Activated CD4-positive, alpha-beta memory T cell treated with anti-CD3 and anti-CD28 coated beads for 36 hours (primary cell): ENCODE data around the gene DISP3. TPM values are rescaled to one million over a fixed set of nuclear protein-coding genes. Genes with fewer than 3 reads are reported as not detected.

Experiments used
- CTCF ChIA-PET: fragments of 350-600 bp; sonication (Branson Sonifier 250); formaldehyde crosslinking; loops from one replicate; lab custom pipeline; 2021; ENCODE audit warnings: antibody characterized with exemption, inconsistent platforms; lab: Charles Lee
- POLR2A ChIA-PET: fragments of 350-600 bp; sonication (Branson Sonifier 250); formaldehyde crosslinking; loops from one replicate; lab custom pipeline; 2021; ENCODE audit warnings: antibody characterized with exemption; lab: Charles Lee
- DNase-seq: peaks from one replicate; pipeline ENCODE4 v3.0.0-alpha.2; 2020
- H3K27ac Mint-ChIP-seq: one replicate; pipeline ENCODE4 v1.8.0; 2021; ENCODE audit warnings: mixed read lengths
- H3K27me3 Mint-ChIP-seq: one replicate; pipeline ENCODE4 v1.8.0; 2021; ENCODE audit warnings: mixed read lengths
- H3K36me3 Mint-ChIP-seq: one replicate; pipeline ENCODE4 v1.8.0; 2021; ENCODE audit warnings: mixed read lengths
- H3K4me1 Mint-ChIP-seq: one replicate; pipeline ENCODE4 v1.8.0; 2021; ENCODE audit warnings: low read depth, mixed read lengths
- H3K4me3 Mint-ChIP-seq: one replicate; pipeline ENCODE4 v1.8.0; 2021; ENCODE audit warnings: mild to moderate bottlenecking, mixed read lengths
- H3K9me3 Mint-ChIP-seq: one replicate; pipeline ENCODE4 v1.8.0; 2021; ENCODE audit warnings: mixed read lengths
- intact Hi-C: fragments of 100-400 bp; cut with micrococcal nuclease; formaldehyde crosslinking; loops from one replicate; pipeline ENCODE4 v1.15.1; 2023
- total RNA-seq, 2 experiments: library from RNA; stranded (reverse); gene quantifications; one replicate each; pipeline ENCODE4 v1.2.3, GENCODE V29; 2021

Gene DISP3
- total RNA-seq, 2 experiments from 2014 or later: 0.07 to 0.21 TPM

DNA sequence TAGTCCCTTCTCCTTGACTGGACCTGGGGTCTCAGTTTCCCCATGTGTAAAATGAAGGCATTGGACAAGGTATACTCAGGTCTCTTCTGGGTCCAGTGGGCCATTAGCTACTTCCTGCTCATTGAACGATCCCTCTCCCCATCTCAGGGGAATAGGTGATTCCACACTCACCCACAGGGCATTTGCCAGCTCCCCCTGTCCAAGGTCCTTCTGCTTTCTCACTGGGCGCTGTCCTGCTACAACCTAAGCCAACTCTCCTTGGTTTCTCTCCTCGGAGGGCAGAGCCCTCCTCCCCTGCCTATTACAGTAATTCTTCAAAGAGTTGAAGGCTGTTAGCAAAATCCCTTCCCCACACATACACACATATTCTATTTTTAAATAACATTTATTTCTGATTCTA lies 16.6 kb downstream of the DISP3 start:
- H3K36me3 Mint-ChIP-seq: no peaks in the 10 kb centered on the region
- CTCF ChIA-PET: no interaction called here

DNA sequence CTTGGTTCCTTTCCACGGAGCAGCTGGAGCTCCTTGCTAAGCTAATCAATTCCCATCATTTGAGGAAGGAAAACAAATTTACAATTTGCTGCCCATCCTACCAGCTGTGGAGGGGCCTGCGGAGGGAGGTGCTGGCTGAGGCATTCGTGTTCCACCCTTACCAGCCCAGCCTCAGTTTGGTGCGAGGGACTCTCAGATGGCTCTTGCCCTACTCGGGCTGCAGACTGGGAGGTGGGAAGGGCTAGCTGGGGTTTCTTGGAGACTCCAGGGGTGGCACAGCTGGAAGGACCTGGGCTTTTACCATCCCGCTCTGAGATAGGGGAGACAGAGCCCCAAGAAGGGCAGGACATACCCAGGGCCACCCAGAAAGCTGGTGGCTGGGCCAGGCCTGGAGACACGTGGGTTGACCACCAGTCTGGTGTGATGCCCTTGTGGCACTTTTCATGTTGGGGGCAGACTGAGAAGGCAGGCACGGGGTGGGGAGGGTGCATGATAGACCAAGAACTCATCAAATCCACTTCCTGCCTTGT lies 17.7 kb downstream of the DISP3 start:
- no peak overlapping the region for H3K4me3 Mint-ChIP-seq
- DNase-seq: no peak
- H3K27ac Mint-ChIP-seq: no peak overlapping the region
- ChIA-PET CTCF (no interaction called here), POLR2A (no interaction called here)
- intact Hi-C loops: no loop called here
- peaks cover 4% of the 10 kb centered on the region for H3K9me3 Mint-ChIP-seq
- no peaks in the 10 kb centered on the region for H3K4me1 Mint-ChIP-seq
- no peaks in the 10 kb centered on the region for H3K36me3 Mint-ChIP-seq
- peaks cover 4% of the 10 kb centered on the region for H3K27me3 Mint-ChIP-seq

More for the DNA sequence above, 16.6 kb downstream of the DISP3 start:
- no peak overlapping the region for H3K4me3 Mint-ChIP-seq
- H3K27me3 Mint-ChIP-seq: peaks cover 2% of the 10 kb centered on the region
- H3K4me1 Mint-ChIP-seq: no peaks in the 10 kb centered on the region
- intact Hi-C loops: no loop called here
- POLR2A ChIA-PET: no interaction called here
- no peak for DNase-seq
- H3K9me3 Mint-ChIP-seq: peaks cover 4% of the 10 kb centered on the region
- H3K27ac Mint-ChIP-seq: no peak overlapping the region

DNA sequence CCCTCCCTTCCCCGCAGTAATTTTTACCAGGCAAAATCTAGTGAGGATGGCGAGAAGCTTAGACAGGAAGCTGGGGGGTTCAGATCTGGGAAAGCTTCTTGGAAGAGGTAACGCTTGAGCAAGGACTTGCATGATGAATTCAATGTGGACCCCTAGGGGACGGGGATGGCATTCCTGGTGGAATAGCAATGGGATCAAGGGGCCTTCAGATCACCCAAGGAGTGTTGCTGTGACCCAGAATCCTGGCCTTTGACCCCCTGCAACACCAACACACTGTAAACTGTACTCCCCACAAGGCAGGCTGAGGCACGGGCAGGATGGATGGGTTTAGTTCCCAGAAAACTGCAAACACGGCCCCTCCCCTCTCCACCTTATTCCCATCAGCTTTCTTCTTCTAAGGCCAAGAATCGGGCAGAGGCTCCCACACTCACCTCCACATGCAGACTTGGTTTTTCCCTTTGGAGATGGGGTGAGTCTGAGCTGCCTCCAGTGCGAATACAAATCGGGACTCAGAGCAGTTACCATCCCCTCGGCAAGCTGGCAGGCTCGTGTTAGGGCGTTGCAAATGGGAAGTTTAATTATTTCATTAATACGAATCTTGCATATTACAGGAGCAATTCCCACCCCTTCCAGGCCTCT lies 20.1 kb downstream of the DISP3 start:
- peaks cover 9% of the 10 kb centered on the region for H3K9me3 Mint-ChIP-seq
- H3K4me3 Mint-ChIP-seq: no peak overlapping the region
- CTCF ChIA-PET: interaction anchor here (0.5 kb wide), 1 partner anchor 132 kb away, joined by 4 read pairs; no protein-coding TSS in a partner anchor
- intact Hi-C loops: no loop called here
- no peak for DNase-seq
- H3K36me3 Mint-ChIP-seq: peaks cover 5% of the 10 kb centered on the region
- POLR2A ChIA-PET: no interaction called here
- peaks cover 10% of the 10 kb centered on the region for H3K27me3 Mint-ChIP-seq
- H3K27ac Mint-ChIP-seq: no peak overlapping the region
- H3K4me1 Mint-ChIP-seq: no peaks in the 10 kb centered on the region

DNA sequence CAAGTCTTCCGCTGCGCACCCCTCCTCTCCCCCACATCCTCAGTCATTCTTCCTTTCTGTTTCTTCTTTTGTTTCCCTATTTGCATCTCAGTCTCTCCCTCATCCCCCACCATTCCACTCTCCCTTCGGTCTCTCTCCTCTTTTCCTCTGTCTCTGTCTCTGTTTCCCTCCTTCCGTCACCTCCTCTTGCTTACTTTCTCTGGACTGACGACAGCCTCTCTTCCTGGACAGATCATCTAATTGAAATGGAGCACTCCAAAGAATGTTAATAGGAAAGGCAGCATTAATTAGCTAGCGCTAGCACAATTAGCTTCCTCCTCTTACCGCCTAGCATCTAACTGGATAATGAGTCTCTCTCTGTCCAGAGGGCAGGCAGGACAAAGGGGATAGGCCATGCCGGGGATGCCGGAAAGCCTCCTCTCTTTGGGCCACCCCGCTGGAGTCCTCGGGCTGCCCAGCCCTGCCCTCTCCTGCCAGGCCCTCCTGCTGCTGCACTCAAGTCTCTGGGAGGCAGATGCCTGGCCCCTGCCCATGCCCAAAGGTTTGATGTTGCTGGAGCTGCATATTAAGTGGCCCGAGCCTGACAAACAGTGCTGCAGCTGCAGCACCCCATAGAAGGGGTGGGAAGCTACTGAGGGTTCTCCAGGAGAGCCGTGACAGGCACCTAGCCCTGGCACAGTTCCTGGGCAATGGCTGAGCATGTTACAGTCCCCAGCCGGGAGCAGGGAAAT lies 20.8 kb downstream of the DISP3 start:
- no peak for DNase-seq
- Mint-ChIP-seq H3K9me3 (peaks cover 15% of the 10 kb centered on the region), H3K4me1 (no peaks in the 10 kb centered on the region), H3K36me3 (peaks cover 8% of the 10 kb centered on the region), H3K4me3 (no peak overlapping the region), H3K27me3 (peaks cover 10% of the 10 kb centered on the region), H3K27ac (no peak overlapping the region)
- ChIA-PET CTCF (no interaction called here), POLR2A (no interaction called here)
- intact Hi-C loops: no loop called here

DNA sequence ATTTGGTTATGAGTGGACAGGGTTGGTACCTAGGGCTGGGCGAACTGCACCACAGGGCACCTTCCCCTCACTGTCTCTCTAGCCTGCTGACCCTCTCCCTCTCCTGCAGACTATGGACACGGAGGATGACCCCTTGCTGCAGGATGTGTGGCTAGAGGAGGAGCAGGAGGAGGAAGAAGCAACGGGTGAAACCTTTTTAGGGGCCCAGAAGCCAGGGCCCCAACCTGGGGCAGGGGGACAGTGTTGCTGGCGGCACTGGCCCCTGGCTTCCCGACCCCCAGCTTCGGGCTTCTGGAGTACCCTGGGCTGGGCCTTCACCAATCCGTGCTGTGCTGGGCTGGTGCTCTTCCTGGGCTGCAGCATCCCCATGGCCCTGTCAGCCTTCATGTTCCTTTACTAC lies 21.9 kb downstream of the DISP3 start:
- Mint-ChIP-seq H3K4me1 (no peaks in the 10 kb centered on the region), H3K36me3 (peaks cover 11% of the 10 kb centered on the region), H3K27ac (no peak overlapping the region), H3K4me3 (no peak overlapping the region), H3K9me3 (peaks cover 27% of the 10 kb centered on the region), H3K27me3 (peaks cover 10% of the 10 kb centered on the region)
- ChIA-PET POLR2A (no interaction called here), CTCF (no interaction called here)
- DNase-seq: no peak
- intact Hi-C loops: no loop called here

DNA sequence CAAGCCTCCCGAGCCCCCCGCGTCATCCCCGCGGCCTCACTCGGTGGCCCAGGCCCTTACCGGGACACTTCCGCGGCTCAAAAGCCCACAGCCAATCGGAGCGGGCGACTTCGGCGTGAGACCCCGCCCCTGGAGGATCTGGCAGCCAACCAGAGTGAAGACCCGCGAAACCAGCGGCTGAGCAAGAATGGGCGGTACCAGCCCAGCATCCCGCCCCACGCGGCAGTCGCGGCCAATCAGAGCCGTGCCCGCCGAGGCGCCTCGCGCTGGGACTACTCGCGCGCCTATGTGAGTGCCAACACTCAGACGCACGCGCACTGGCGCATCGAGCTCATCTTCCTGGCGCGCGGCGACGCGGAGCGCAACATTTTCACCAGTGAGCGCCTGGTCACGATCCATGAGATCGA lies 22.5 kb downstream of the DISP3 start:
- Mint-ChIP-seq H3K4me1 (no peaks in the 10 kb centered on the region), H3K27ac (no peak overlapping the region), H3K9me3 (peaks cover 32% of the 10 kb centered on the region), H3K36me3 (peaks cover 14% of the 10 kb centered on the region), H3K4me3 (no peak overlapping the region), H3K27me3 (peaks cover 10% of the 10 kb centered on the region)
- CTCF ChIA-PET: no interaction called here
- intact Hi-C loops: no loop called here
- POLR2A ChIA-PET: no interaction called here
- DNase-seq: peak; percentile 14

DNA sequence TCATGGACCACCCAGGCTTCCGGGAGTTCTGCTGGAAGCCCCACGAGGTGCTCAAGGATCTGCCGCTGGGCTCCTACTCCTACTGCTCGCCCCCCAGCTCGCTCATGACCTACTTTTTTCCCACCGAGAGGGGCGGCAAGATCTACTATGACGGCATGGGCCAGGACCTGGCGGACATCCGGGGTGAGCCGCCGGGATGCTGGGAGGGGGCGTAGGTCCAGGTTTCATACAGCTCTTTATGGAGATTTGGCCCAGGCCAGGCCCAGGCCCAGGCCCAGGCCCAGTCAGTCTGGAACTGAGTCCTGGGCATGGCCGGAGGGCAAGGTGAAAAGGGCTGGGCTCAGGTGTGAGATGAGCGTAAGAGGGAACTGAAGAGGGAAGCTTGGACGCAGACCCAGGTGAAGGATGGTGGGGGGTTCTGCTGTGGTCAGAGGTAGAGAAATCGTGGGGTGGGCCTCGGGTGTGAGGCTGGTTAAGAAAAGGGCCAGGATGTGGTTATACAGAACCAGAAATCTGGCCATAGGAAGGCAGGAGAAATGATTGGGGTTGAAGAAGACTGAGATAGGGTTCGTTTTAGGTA lies 23.0 kb downstream of the DISP3 start:
- peaks cover 10% of the 10 kb centered on the region for H3K27me3 Mint-ChIP-seq
- ChIA-PET POLR2A (no interaction called here), CTCF (no interaction called here)
- peaks cover 37% of the 10 kb centered on the region for H3K9me3 Mint-ChIP-seq
- intact Hi-C loops: no loop called here
- no peak overlapping the region for H3K27ac Mint-ChIP-seq
- H3K4me3 Mint-ChIP-seq: no peak overlapping the region
- no peak for DNase-seq
- peaks cover 14% of the 10 kb centered on the region for H3K36me3 Mint-ChIP-seq
- no peaks in the 10 kb centered on the region for H3K4me1 Mint-ChIP-seq

DNA sequence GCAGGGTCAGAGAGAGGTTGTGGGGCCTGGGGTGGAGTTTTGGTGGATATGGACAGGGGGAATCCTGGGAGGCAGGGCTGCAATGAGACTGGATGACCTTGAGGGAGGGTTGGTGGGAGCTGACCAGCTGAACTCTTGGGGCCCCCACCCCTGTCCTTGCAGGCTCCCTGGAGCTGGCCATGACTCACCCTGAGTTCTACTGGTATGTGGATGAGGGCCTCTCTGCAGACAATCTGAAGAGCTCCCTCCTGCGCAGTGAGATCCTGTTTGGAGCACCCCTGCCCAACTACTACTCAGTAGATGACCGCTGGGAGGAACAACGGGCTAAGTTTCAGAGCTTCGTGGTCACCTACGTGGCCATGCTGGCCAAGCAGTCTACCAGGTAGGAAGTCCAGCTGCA lies 23.6 kb downstream of the DISP3 start:
- intact Hi-C loops: no loop called here
- Mint-ChIP-seq H3K4me1 (no peaks in the 10 kb centered on the region), H3K9me3 (peaks cover 41% of the 10 kb centered on the region), H3K27ac (no peak overlapping the region), H3K27me3 (peaks cover 10% of the 10 kb centered on the region), H3K36me3 (peaks cover 14% of the 10 kb centered on the region), H3K4me3 (no peak overlapping the region)
- POLR2A ChIA-PET: no interaction called here
- no peak for DNase-seq
- CTCF ChIA-PET: no interaction called here

DNA sequence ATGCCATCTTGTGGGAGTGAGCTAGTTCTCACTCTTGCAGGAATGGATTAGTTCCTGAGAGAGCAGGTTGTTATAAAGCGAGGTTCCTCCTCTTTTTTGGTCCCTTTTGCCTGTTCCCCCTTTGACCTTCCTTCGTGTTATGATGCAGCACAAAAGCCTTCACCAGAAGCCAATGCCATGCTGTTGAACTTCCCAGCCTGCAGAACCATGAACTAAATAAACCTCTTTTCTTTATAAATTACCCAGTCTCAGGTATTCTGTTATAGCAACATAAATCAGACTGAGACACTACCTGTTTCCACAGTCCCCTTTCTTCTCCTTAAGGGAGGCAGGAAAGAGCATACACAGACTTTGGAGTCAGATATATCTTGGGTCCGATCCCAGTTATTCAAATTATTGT lies 25.6 kb downstream of the DISP3 start:
- intact Hi-C loops: no loop called here
- DNase-seq: no peak
- Mint-ChIP-seq H3K27ac (no peak overlapping the region), H3K9me3 (peaks cover 50% of the 10 kb centered on the region), H3K4me1 (no peaks in the 10 kb centered on the region), H3K27me3 (peaks cover 10% of the 10 kb centered on the region), H3K4me3 (no peak overlapping the region), H3K36me3 (peaks cover 17% of the 10 kb centered on the region)
- CTCF ChIA-PET: interaction anchor here (0.6 kb wide), 1 partner anchor 144 kb away, joined by 3 read pairs; no protein-coding TSS in a partner anchor
- POLR2A ChIA-PET: no interaction called here

DNA sequence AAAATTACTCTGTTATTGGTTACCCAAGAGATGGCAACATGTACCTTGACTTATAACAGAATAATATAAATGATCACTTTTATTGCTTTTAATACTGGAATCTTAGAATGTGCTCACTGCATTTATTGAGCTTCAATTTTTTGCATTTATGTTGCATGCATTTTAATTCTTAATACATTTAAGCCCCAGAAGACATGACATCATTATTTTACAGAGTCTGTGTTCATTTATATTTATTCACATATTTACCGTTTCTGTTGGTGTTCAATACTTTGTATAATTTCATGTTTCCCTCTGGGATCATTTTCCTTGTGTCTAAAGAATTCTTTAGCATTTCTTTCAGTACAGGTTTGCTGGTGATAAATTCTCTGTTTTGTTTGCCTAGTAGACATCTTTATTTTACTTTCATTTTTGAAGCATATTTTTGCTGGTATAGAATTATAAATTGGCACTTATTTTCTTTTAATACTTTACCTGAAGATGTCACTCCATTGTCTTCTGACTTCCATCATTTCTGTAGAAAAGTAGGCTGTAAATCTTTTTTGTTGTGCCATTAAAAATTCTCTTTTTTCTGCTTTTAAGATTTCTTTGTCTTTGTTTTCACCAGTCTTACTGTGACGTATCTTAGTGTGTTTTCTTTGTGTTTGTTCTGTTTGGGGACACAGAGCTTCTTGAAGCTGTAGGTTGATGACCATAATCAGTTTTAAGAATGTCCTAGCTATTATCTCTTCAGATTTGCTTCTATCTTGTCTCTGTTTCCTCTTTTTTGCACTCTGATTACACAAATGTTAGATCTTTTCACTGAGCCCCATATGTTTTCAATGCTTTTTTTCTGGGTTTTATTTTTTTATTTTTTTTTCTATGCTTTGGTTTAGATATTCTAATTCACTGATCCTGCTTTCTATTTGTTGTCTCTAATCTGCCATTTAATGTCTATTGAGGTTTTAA lies 26.9 kb downstream of the DISP3 start:
- CTCF ChIA-PET: no interaction called here
- POLR2A ChIA-PET: no interaction called here
- H3K27ac Mint-ChIP-seq: no peak overlapping the region

DNA sequence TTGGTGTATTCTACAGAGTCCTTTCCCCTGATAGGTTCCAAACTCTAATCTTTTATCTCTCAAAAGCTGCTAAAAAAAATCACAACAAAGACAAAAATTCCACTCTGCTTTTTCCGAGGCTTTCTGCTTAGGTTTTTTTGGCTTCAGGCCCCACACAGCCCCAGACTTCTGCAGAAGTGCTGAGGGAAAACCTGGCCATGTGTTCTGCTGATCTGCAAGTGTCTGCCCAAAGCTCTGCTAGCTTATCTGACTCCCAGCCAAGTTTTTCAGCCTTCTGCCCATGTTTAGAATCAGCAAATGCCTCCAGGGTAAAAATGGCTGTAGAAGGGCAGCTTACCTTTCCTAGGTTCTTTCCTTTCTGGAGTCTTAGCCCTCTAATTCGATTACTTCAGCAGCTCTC lies 28.4 kb downstream of the DISP3 start:
- no peak for DNase-seq
- H3K36me3 Mint-ChIP-seq: peaks cover 12% of the 10 kb centered on the region
- peaks cover 6% of the 10 kb centered on the region for H3K27me3 Mint-ChIP-seq
- no peak overlapping the region for H3K4me3 Mint-ChIP-seq
- peaks cover 56% of the 10 kb centered on the region for H3K9me3 Mint-ChIP-seq
- no peaks in the 10 kb centered on the region for H3K4me1 Mint-ChIP-seq
- POLR2A ChIA-PET: no interaction called here
- intact Hi-C loops: no loop called here
- no peak overlapping the region for H3K27ac Mint-ChIP-seq
- CTCF ChIA-PET: no interaction called here

More for the DNA sequence above, 26.9 kb downstream of the DISP3 start:
- intact Hi-C loops: no loop called here
- Mint-ChIP-seq H3K36me3 (peaks cover 17% of the 10 kb centered on the region), H3K4me1 (no peaks in the 10 kb centered on the region), H3K4me3 (no peak overlapping the region), H3K27me3 (peaks cover 6% of the 10 kb centered on the region), H3K9me3 (peaks cover 50% of the 10 kb centered on the region)
- DNase-seq: no peak

DNA sequence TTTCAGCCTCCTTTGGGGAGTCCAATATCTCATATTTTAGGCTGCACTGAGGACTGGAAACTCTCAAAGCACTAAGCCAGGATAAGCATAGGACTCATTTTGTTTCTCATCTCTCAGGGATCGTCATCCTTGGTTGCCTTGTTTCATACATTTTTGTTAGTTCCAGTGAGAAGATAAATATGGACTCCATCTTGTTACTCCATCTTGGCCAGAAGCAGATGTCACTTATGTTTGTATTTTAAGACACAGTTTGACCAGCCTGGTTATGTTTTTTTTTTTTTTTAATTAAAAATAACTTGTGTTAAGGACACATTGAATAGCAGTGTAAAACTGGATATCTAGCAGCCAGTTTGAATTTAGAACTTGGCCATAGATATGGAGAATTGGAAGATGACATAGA lies 34.7 kb downstream of the DISP3 start:
- Mint-ChIP-seq H3K27ac (no peak overlapping the region), H3K4me3 (no peak overlapping the region), H3K4me1 (no peaks in the 10 kb centered on the region), H3K9me3 (peaks cover 13% of the 10 kb centered on the region), H3K36me3 (no peaks in the 10 kb centered on the region), H3K27me3 (peaks cover 3% of the 10 kb centered on the region)
- no peak for DNase-seq
- ChIA-PET POLR2A (no interaction called here), CTCF (no interaction called here)
- intact Hi-C loops: no loop called here
